GM18861 (cell line): ENCODE data around the gene PRSS3.
"Not testable (repeated sequence)": the region's sequence is repeated elsewhere in the genome, so short reads cannot be mapped to it uniquely, and the experiment has no call there.

Source experiments
- ATAC-seq: cut with Tn5 transposase; IDR thresholded peaks from one replicate; pipeline ENCODE4 v1.9.1; 2021; ENCODE audit not compliant: unreplicated experiment

PRSS3 gene

GRCh38 chr9:33817327-33818166, 22.2 kb downstream of the PRSS3 start:
- peak; percentile 0 for ATAC-seq

DNA sequence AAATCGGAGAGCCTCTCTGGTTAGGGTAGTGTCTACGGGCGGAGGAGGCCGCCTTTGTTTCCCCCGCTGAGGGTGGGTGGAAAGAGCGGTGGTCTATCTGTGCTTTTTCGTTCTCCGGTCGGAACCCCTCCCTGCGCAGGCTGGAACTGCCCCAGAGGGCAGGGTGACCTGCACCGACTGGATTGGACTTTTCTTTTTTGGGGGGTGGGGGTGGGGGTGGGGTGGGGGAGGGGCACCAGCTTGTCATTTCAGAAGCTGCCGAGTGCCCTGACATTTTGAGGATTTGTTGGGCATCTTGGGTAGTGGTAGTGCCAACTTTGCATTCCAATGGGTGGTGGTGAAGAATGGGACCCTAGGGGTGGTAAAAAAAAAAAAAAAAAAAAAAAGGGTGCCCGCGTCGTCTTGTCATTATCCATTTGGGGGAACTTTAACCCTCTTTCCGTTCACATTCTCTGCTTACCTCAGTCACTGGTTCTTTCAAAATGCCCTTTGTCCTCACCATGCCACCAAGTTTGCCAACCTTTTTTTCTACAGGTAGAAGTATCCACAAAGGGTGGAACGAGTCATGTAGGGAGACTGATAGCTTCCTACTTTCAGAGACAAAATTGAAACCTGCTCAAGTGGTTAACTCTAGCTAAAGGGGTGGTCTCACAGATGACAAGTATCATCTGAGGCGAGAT, 22.9 kb downstream of the PRSS3 start:
- ATAC-seq = no peak

DNA sequence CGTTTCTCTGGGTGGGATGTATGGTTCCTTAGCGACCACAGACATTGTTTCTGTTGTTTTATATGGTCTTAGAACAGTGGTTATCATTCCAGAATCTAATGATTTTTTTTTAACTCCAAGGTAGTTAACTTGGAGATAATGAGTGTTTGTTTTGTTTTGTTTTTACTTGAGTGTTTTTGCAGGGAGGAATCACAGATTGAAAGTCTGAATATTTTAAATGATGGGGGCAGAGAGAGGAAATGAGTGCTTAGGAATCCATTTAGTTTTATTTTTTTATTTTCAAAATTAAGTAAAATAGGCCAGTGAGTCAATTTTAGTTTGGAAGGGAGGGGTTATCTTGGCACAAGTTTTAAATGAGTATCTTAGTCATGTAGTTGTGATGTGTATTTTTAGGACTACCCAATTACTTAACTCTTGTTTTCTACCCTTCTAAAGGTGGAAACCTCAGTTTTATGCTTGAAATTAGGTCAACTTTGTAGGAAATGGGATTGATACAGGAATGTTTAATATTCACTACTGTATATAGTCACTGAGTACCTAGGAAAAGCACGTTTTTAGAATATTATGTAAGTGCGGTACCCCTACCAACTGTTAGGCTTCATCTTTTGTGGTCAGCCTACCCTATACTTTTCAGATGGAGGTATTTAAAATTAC, 23.6 kb downstream of the PRSS3 start:
- ATAC-seq = no peak

- ATAC-seq = no peak
These were observed 24.9 kb downstream of the PRSS3 start for GRCh38 chr9:33820231-33820745.

DNA sequence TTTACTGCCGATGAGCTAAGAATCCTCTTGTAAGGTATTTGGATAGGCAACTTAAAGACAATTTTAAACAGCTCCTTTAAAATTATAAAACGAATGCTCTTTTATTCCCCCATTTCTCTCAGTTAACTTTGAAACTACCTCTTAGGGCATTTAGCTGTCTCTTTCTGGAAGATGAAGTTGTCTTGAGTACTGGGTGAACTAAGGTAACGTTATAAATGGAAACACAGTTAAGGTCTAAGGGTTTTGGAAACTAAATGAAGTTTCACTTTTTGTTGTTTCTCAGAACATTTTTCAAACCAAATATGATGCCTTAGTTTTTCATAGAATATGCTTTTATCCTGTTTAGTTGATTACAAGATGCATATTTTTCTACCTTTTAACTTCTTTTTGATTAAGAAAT, 28.4 kb downstream of the PRSS3 start:
- no peak for ATAC-seq

DNA sequence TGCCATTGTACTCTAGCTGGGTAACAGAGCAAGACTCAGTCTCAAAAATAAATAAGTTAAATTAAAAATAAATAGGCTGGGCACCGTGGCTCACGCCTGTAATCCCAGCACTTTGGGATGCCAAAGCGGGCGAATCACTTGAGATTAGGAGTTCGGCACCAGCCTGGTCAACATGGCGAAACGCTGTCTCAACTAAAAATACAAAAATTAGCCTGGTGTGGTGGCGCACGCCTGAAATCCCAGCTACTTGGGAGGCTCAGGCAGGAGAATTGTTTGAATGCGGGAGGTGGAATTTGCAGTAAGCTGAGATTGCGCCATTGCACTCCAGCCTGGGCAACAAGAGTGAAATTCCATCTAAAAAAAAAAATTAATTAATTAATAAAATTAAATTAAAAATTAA, 31.9 kb downstream of the PRSS3 start:
- not testable (repeated sequence) for ATAC-seq

- ATAC-seq = not testable (repeated sequence)
These were observed 34.4 kb downstream of the PRSS3 start for GRCh38 chr9:33829641-33830230.

GRCh38 chr9:33835625-33836260, 40.4 kb downstream of the PRSS3 start:
- ATAC-seq = no peak

DNA sequence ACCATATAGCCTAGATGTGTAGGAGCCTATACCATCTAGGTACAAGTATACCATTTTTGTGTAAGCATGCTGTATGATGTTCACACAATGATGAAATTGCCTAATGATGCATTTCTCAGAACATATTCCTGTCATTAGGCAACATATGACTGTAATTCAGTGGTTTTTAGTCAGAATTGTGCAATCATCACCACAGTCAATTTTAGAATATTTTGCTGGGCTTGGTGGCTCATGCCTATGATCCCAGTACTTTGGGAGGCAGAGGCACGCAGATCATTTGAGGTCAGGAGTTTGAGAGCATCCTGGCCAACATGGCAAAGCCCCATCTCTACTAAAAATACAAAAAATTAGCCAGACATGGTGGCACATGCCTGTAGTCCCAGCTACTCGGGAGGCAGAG, 40.9 kb downstream of the PRSS3 start:
- not testable (repeated sequence) for ATAC-seq

GRCh38 chr9:33837138-33837537, 41.8 kb downstream of the PRSS3 start:
- ATAC-seq = no peak

- no peak for ATAC-seq
These were observed 45.0 kb downstream of the PRSS3 start for GRCh38 chr9:33840381-33840780.

- ATAC-seq = no peak
These were observed 48.1 kb downstream of the PRSS3 start for GRCh38 chr9:33843312-33843961.

DNA sequence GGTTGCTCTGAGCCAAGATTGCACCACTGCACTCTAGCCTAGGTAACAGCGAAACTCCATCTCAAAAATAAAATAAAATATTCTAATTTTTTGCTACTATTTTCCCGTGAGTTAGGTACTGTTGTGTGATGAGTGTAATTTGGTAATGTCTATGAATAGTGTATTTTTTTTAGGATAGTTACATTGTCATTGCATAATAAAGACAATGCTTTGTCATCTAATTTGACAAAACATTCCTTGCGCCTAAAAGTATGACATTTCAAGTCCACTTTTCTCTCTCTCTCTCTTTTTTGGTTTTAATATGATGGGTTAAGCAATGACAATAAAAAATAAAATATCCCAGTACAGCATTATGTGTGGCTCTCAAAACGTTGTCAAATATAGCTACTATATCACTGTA, 50.9 kb downstream of the PRSS3 start:
- no peak for ATAC-seq

GRCh38 chr9:33847894-33848205, 52.5 kb downstream of the PRSS3 start:
- ATAC-seq = not testable (repeated sequence)
